NB4 (cell line): ENCODE measurements around the gene DSCAML1.

ENCODE experiments used
- CTCF ChIP-seq: IDR thresholded peaks from one replicate; pipeline ENCODE4 v1.5.1; 2012; ENCODE audit warnings: low read depth, low read length
- MYC ChIP-seq: IDR thresholded peaks from 2 replicates; pipeline ENCODE4 v1.6.1; 2011; ENCODE audit warnings: low read depth, low read length

GRCh38 chr11:117686711-117687110 lies 110.3 kb downstream of the DSCAML1 start:
- TF ChIP-seq CTCF (no peak), MYC (no peak)
